Measurements from ENCODE around the gene FRRS1. TPM values are rescaled to one million over a fixed set of nuclear protein-coding genes. Genes with fewer than 3 reads are reported as not detected.

The FRRS1 gene
- total and polyA plus RNA-seq, 7 donors = 0.34 to 4.1 (median 3.1) TPM

GRCh38 chr1:99662539-99663080 lies 103.8 kb downstream of the FRRS1 start:
- peak; percentile 84 to 88 for DNase-seq
- TF ChIP-seq, protein P1, sequence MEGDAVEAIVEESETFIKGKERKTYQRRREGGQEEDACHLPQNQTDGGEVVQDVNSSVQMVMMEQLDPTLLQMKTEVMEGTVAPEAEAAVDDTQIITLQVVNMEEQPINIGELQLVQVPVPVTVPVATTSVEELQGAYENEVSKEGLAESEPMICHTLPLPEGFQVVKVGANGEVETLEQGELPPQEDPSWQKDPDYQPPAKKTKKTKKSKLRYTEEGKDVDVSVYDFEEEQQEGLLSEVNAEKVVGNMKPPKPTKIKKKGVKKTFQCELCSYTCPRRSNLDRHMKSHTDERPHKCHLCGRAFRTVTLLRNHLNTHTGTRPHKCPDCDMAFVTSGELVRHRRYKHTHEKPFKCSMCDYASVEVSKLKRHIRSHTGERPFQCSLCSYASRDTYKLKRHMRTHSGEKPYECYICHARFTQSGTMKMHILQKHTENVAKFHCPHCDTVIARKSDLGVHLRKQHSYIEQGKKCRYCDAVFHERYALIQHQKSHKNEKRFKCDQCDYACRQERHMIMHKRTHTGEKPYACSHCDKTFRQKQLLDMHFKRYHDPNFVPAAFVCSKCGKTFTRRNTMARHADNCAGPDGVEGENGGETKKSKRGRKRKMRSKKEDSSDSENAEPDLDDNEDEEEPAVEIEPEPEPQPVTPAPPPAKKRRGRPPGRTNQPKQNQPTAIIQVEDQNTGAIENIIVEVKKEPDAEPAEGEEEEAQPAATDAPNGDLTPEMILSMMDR (IDR thresholded peaks at IDR 0.05) = no peak
- intact Hi-C loops (cut with DNase I) = loop anchor here in 1 of 2 donors (10.0 kb wide), 1 partner anchor 192 kb away; the partner anchor contains the start of gene AGL
- no peaks in the 10 kb centered on the region for H3K9me3 ChIP-seq
- peak overlapping the region; percentile 28 for H3K4me3 ChIP-seq
- peak; percentile 36 to 83 (median 79) for ATAC-seq
- H3K27me3 ChIP-seq (ENCODE audit: insufficient read depth in 3 of 3, low read length in 2 of 3) = no peaks in the 10 kb centered on the region
- WGBS, 3 donors = 6 to 17% (median 9%) methylated on average over 3 of the region's 3 CpGs
- peak overlapping the region; percentile 92 for H3K27ac ChIP-seq
- H3K36me3 ChIP-seq (ENCODE audit: insufficient read depth in 1 of 2, low read depth in 1 of 2) = peaks cover 0 to 53% of the 10 kb centered on the region in 2 donors
- peaks cover 87% of the 10 kb centered on the region for H3K4me1 ChIP-seq

DNA sequence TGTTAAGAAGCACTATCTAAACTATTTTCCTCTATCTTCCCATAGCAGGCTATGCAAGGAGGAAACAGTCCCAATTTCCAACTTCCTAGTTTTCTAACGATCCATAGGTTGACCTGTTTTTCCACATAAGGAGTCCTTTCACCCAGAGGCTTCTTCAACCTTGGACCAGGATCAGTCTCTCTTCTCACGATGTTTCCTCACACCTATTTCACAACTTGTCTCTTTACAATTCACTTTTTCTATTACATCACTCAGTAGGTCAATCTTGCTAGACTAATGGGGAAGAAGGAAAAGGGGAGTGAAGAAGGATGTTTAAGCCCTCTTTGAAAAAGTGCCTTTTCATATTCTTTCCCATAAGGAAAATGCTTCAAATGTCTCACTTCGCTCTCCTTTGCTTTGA lies 104.7 kb downstream of the FRRS1 start:
- Histone ChIP-seq H3K36me3 (ENCODE audit: insufficient read depth in 1 of 2, low read depth in 1 of 2) (peaks cover 0 to 45% of the 10 kb centered on the region in 2 donors), H3K27me3 (ENCODE audit: insufficient read depth in 3 of 3, low read length in 2 of 3) (no peaks in the 10 kb centered on the region), H3K4me1 (peaks cover 92% of the 10 kb centered on the region), H3K9me3 (no peaks in the 10 kb centered on the region), H3K4me3 (peak overlapping the region; percentile 28), H3K27ac (peak overlapping the region; percentile 92)
- TF ChIP-seq, protein P1 (IDR thresholded peaks at IDR 0.05) = no peak
- WGBS, 3 donors = 50 to 57% (median 50%) methylated on average over 3 of the region's 3 CpGs
- ATAC-seq (peak in 3 of 4 donors; percentile 28 to 71 (median 61)), DNase-seq (no peak)
- intact Hi-C loops (cut with DNase I) = loop anchor here in 1 of 2 donors (10.0 kb wide), 1 partner anchor 193 kb away; the partner anchor contains the start of gene AGL

GRCh38 chr1:99660496-99660895 lies 105.9 kb downstream of the FRRS1 start:
- DNase-seq = no peak
- intact Hi-C loops (cut with DNase I) = loop anchor here in 1 of 2 donors (10.0 kb wide), 1 partner anchor 194 kb away; the partner anchor contains the start of gene AGL
- H3K27me3 ChIP-seq (ENCODE audit: insufficient read depth in 3 of 3, low read length in 2 of 3) = no peaks in the 10 kb centered on the region
- 74 to 81% (median 78%) methylated on average over 2 of the region's 2 CpGs for WGBS, 3 donors
- TF ChIP-seq, protein P1 (IDR thresholded peaks at IDR 0.05) = no peak
- peak overlapping the region; percentile 27 for H3K4me3 ChIP-seq
- peaks cover 0 to 32% of the 10 kb centered on the region in 2 donors for H3K36me3 ChIP-seq (ENCODE audit: insufficient read depth in 1 of 2, low read depth in 1 of 2)
- peak overlapping the region; percentile 92 for H3K27ac ChIP-seq
- no peak for ATAC-seq
- peaks cover 94% of the 10 kb centered on the region for H3K4me1 ChIP-seq
- H3K9me3 ChIP-seq = no peaks in the 10 kb centered on the region

- WGBS, 3 donors = 8 to 16% (median 16%) methylated on average over 2 of the region's 2 CpGs
- Histone ChIP-seq H3K4me1 (peaks cover 94% of the 10 kb centered on the region), H3K27me3 (ENCODE audit: insufficient read depth in 3 of 3, low read length in 2 of 3) (no peaks in the 10 kb centered on the region), H3K36me3 (ENCODE audit: insufficient read depth in 1 of 2, low read depth in 1 of 2) (peaks cover 0 to 25% of the 10 kb centered on the region in 2 donors), H3K9me3 (no peaks in the 10 kb centered on the region), H3K27ac (peak overlapping the region; percentile 92), H3K4me3 (peak overlapping the region; percentile 27)
- DNase-seq (no peak), ATAC-seq (peak; percentile 60 to 72 (median 67))
- intact Hi-C loops (cut with DNase I) = loop anchor here in 1 of 2 donors (10.0 kb wide), 1 partner anchor 195 kb away; the partner anchor contains the start of gene AGL
- TF ChIP-seq, protein P1 (IDR thresholded peaks at IDR 0.05) = no peak
These were observed 106.7 kb downstream of the FRRS1 start for GRCh38 chr1:99659755-99660210.

Other genes with a start within 250 kb of the FRRS1 start
- 100 to 1,000 TPM in 3 of 4 donors, 10 to 100 TPM in 1; 46.2 to 219 (median 113) TPM for gene PALMD, start 120.5 kb downstream of the FRRS1 start, total RNA-seq
- 100 to 1,000 TPM in 1 of 3 donors, 10 to 100 TPM in 2; 54.4 to 130 (median 59.4) TPM for gene PALMD, start 120.5 kb downstream of the FRRS1 start, polyA plus RNA-seq
- gene AGL, start 83.7 kb upstream of the FRRS1 start, total RNA-seq = 100 to 1,000 TPM; 110 to 159 (median 116) TPM
- gene AGL, start 83.7 kb upstream of the FRRS1 start, polyA plus RNA-seq = 10 to 100 TPM in 2 of 3 donors, 1 to 10 TPM in 1; 8.4 to 82.7 (median 33.7) TPM
- 1 to 10 TPM; 4.5 to 8.6 (median 7.5) TPM for gene SLC35A3, start 203.4 kb upstream of the FRRS1 start, total RNA-seq
- gene SLC35A3, start 203.4 kb upstream of the FRRS1 start, polyA plus RNA-seq = 1 to 10 TPM; 3.5 to 6.4 (median 3.7) TPM